ENCODE results near the gene ZNF184. TPM values are rescaled to one million over a fixed set of nuclear protein-coding genes. Genes with fewer than 3 reads are reported as not detected.

The ZNF184 gene
- polyA plus RNA-seq, 6 donors from 2014 or later: 2.8 to 12.3 (median 11.2) TPM

DNA sequence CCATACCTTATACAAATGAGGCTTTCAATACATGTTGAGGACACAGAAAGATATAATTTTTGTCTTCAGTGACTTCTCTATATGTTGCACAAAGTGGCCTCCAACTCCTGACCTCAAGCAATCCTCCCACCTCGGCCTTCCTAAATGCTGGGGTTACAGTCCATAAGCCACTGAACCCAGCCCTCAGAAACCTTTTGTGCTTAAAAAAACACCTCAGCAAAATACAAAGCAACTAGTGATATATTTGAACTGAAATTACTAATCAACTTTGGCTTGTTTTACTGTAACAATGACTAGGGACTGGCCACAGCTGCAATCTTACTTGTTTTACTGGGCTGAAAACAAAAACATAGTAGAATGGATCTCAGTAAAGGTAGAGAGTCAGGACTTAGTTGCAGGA is 3.2 kb upstream of the ZNF184 start:
- DNase-seq (no peak), ATAC-seq (ENCODE audit: low read depth in 2 of 2) (no peak)
- H3K4me3 Mint-ChIP-seq: peak overlapping the region in 1 of 8 donors; percentile 48
- peaks cover 16 to 26% (median 18%) of the 10 kb centered on the region in 3 donors for H3K4me1 Mint-ChIP-seq
- H3K27me3 Mint-ChIP-seq: no peaks in the 10 kb centered on the region
- H3K27ac Mint-ChIP-seq: no peak overlapping the region
- H3K36me3 Mint-ChIP-seq: peaks cover 0 to 5% of the 10 kb centered on the region in 2 donors
- no peaks in the 10 kb centered on the region for H3K9me3 Mint-ChIP-seq

DNA sequence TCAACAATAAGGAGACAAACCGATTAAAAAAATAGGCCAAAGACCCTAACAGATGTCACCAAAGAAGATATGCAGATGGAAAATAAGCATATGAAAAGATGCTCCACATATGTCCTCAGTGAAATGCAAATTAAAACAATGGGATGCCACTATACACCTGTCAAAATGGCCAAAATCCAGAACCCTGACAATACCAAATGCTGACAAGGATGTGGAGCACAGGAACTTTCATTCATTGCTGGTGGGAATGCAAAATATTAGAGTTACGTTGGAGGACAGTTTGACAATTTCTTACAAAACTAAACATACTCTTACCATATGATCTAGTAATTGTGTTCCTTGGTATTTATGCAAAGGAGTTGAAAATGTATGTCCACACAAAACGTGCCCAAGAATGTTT is 1.8 kb upstream of the ZNF184 start:
- Mint-ChIP-seq H3K27me3 (no peaks in the 10 kb centered on the region), H3K4me1 (peaks cover 17 to 32% (median 27%) of the 10 kb centered on the region in 3 donors), H3K4me3 (peak overlapping the region in 5 of 8 donors; percentile 13 to 99 (median 54)), H3K36me3 (peaks cover 7 to 11% of the 10 kb centered on the region in 2 donors), H3K27ac (peak overlapping the region in 1 of 6 donors; percentile 73), H3K9me3 (no peaks in the 10 kb centered on the region)
- ATAC-seq (ENCODE audit: low read depth in 2 of 2) (no peak), DNase-seq (no peak)

DNA sequence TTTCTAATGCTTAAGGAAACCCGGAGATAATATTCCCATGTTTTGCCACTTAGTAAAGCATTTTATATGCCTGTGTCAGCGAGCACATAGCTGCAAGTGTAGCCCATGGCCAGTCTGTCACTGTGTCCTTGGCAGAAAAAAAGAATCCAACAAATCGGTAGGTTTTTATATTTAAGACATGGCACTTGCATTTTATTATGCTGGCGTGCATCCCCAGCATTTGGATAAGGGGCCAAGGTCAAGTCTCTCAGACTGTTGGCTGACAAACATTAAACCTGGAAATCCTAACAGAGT is 1.2 kb upstream of the ZNF184 start:
- DNase-seq (no peak), ATAC-seq (ENCODE audit: low read depth in 2 of 2) (no peak)
- peaks cover 20 to 36% (median 32%) of the 10 kb centered on the region in 3 donors for H3K4me1 Mint-ChIP-seq
- H3K27ac Mint-ChIP-seq: peak overlapping the region in 1 of 6 donors; percentile 49
- peak overlapping the region; percentile 37 to 99 (median 98) for H3K4me3 Mint-ChIP-seq
- peaks cover 11 to 13% of the 10 kb centered on the region in 2 donors for H3K36me3 Mint-ChIP-seq
- no peaks in the 10 kb centered on the region for H3K27me3 Mint-ChIP-seq
- H3K9me3 Mint-ChIP-seq: no peaks in the 10 kb centered on the region

DNA sequence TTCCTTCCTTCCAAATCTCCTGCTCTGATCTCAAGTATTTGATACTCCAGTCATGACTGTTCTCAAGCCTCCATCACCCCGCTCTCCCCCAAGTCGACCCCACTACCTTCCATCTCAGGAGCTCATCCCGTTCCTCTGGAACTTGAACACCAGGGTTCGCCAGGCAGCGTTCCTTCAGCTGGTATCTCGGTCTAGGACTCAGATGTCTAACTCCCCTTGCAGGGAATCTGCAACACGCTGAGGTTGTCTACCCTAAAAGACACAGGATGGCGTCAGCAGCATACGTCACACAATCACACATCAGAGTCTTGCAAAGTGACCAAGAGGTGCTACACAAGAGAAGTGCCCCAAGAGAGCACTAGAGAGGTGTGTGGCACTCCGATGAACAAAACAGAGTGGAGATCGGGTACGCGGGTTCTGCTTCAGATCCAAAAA is 706 bp downstream of the ZNF184 start:
- peaks cover 20 to 47% (median 38%) of the 10 kb centered on the region in 3 donors for H3K4me1 Mint-ChIP-seq
- peaks cover 13 to 14% of the 10 kb centered on the region in 2 donors for H3K36me3 Mint-ChIP-seq
- DNase-seq (no peak), ATAC-seq (ENCODE audit: low read depth in 2 of 2) (peak; percentile 53 to 59)
- peak overlapping the region; percentile 98 to 100 (median 100) for H3K27ac Mint-ChIP-seq
- peak overlapping the region; percentile 95 to 99 (median 98) for H3K4me3 Mint-ChIP-seq
- no peaks in the 10 kb centered on the region for H3K27me3 Mint-ChIP-seq
- no peaks in the 10 kb centered on the region for H3K9me3 Mint-ChIP-seq

DNA sequence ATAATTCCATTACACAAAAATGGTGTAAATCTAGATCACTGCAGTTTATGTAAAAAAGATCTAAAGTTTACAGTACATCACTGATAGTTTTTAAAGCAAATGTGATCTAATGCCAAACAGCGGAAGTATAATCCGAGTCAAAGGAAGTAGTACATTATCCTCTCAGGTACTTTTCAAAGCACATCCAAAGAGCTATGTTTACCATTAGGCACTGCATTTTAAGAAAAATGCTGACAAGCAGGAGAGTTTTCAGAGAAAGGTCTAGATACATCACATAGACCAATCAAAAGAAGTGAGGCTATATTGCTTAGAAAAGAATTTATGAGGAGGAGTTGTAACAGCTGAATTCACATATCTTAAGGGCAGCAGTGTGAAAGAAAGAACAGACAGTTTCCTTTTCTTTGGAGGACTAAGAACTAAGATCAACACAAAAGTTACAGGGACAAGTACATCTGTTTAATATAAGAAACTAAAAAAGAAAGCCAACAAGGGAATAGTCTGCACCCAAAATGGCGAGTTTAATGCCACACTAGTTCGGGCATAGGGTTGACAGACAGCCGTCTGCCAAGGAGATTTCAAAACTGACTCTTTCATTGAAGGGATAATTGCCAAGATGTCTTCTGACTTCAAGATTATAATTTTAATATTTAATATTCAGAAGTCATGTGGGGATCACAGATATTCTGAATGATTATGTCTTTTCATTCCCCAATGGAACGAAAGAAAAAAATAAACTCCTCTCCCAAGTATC is 1.4 kb downstream of the ZNF184 start:
- peaks cover 19 to 20% of the 10 kb centered on the region in 2 donors for H3K36me3 Mint-ChIP-seq
- no peak for ATAC-seq (ENCODE audit: low read depth in 2 of 2)
- H3K4me1 Mint-ChIP-seq: peaks cover 25 to 51% (median 38%) of the 10 kb centered on the region in 3 donors
- DNase-seq: no peak
- no peaks in the 10 kb centered on the region for H3K27me3 Mint-ChIP-seq
- peak overlapping the region; percentile 95 to 99 (median 98) for H3K4me3 Mint-ChIP-seq
- H3K9me3 Mint-ChIP-seq: no peaks in the 10 kb centered on the region
- H3K27ac Mint-ChIP-seq: peak overlapping the region; percentile 8 to 100 (median 90)

DNA sequence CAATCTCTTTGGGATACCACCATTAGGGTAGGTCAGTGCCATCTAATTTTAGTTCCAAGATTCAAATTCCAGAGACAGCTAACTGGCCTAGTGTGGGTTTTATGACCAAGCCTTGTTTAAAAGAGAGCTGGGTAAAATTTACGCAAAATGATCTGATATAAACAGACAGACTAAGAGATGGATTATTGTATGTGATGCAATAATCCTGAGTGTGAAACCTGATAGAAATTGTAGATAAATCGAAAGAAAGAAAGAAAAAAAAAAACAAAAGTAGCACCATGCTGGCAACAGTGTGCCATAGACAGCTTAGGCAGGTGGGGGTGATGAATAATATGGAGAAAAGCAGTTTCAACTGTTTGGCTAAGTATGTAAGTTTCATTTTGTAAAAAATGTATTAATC is 2.9 kb downstream of the ZNF184 start:
- H3K9me3 Mint-ChIP-seq: no peaks in the 10 kb centered on the region
- H3K36me3 Mint-ChIP-seq: peaks cover 20 to 26% of the 10 kb centered on the region in 2 donors
- H3K27ac Mint-ChIP-seq: peak overlapping the region in 3 of 6 donors; percentile 11 to 73 (median 51)
- H3K4me3 Mint-ChIP-seq: peak overlapping the region in 2 of 8 donors; percentile 9 to 97
- H3K27me3 Mint-ChIP-seq: no peaks in the 10 kb centered on the region
- DNase-seq (no peak), ATAC-seq (ENCODE audit: low read depth in 2 of 2) (no peak)
- peaks cover 25 to 51% (median 44%) of the 10 kb centered on the region in 3 donors for H3K4me1 Mint-ChIP-seq

DNA sequence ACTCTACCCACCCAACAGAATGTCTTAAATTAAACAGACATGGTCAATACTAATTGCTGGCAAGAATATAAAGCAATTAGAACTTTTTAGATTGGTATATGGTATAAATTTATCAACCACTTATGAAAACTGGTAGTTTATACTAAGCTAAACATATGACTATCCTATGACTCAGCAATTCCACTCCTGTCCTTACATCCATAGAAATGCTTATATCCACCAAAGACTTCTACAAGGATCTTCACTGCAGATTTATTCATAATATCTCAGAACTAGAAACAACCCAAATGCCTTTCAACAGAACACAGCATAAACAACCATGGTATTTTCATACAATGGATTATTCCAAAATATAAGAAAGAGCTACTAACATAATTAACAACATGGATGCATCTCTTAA is 4.6 kb downstream of the ZNF184 start:
- H3K36me3 Mint-ChIP-seq: peaks cover 29 to 38% of the 10 kb centered on the region in 2 donors
- no peak for ATAC-seq (ENCODE audit: low read depth in 2 of 2)
- H3K27ac Mint-ChIP-seq: no peak overlapping the region
- no peaks in the 10 kb centered on the region for H3K27me3 Mint-ChIP-seq
- DNase-seq: no peak
- H3K4me3 Mint-ChIP-seq: no peak overlapping the region
- H3K9me3 Mint-ChIP-seq: peaks cover 0 to 4% (median 0%) of the 10 kb centered on the region in 7 donors
- H3K4me1 Mint-ChIP-seq: peaks cover 29 to 52% (median 43%) of the 10 kb centered on the region in 3 donors

DNA sequence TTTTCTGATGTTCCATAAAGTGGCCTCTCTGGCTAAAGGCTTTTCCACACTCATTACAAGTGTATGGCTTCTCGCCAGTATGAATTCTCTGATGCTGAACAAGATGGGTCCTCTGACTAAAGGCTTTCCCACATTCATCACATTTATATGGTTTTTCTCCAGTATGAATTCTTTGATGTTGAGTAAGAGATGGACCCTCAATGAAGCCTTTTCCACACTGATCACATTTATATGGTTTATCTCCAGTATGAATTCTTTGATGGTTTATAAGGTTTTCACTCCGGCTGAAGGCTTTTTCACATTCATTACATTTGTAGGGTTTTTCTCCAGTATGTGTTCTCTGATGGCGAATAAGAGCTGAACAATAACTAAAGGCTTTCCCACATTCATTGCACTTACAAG is 20.4 kb downstream of the ZNF184 start:
- Mint-ChIP-seq H3K4me1 (no peaks in the 10 kb centered on the region), H3K9me3 (peaks cover 29 to 96% (median 90%) of the 10 kb centered on the region in 7 donors), H3K27ac (no peak overlapping the region), H3K4me3 (no peak overlapping the region), H3K27me3 (no peaks in the 10 kb centered on the region), H3K36me3 (peaks cover 71 to 87% of the 10 kb centered on the region in 2 donors)
- DNase-seq (no peak), ATAC-seq (ENCODE audit: low read depth in 2 of 2) (no peak)

DNA sequence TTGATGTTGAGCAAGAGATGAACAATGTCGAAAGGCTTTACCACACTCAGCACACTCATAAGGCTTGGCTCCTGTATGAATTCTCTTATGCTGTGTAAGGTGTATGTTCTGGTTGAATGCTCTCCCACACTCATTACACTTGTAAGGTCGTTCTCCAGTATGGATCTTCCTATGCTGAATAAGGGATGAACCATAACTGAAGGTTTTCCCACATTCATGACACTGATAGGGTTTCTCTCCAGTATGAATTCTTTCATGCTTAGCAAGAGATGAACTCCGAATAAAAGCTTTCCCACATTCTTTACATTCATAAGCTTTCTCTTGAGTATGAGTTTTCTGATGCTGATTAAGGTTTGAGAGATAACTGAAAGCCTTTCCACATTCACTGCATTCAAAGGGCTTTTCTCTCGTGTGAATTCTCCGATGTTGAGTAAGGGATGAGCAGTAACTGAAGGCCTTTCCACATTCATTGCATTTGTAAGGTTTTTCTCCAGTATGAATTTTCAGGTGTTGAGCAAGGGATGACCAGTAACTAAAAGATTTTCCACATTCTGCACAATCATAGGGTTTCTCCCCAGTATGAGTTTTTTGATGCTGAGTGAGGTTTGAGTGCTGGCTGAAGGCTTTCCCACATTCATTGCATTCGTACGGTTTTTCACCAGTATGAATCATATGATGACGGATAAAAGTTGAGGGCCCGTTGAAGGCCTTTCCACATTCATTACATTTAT is 21.1 kb downstream of the ZNF184 start:
- H3K36me3 Mint-ChIP-seq: peaks cover 64 to 80% of the 10 kb centered on the region in 2 donors
- no peak overlapping the region for H3K27ac Mint-ChIP-seq
- H3K9me3 Mint-ChIP-seq: peaks cover 25 to 95% (median 88%) of the 10 kb centered on the region in 7 donors
- H3K4me1 Mint-ChIP-seq: no peaks in the 10 kb centered on the region
- no peak for DNase-seq
- H3K27me3 Mint-ChIP-seq: no peaks in the 10 kb centered on the region
- no peak overlapping the region for H3K4me3 Mint-ChIP-seq
- ATAC-seq (ENCODE audit: low read depth in 2 of 2): no peak

DNA sequence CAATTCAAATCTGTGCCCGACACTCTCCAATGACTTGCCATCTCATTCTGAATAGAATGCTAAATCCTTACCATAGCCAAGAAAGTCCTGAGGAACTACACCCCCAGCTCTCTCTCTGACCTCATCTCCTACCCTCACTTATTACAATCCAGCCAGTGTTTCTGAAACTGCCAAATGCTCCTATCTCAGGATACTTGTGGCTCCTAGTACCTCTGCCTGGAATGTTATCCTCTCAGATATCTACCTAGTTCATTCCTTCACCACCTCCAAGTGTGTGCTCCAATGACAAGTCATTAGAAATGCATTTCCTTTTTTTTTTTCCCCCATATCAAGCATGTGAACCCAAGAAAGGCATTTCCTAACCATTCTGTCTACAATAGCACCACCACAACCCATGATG is 24.4 kb downstream of the ZNF184 start:
- Mint-ChIP-seq H3K36me3 (peaks cover 40 to 56% of the 10 kb centered on the region in 2 donors), H3K4me3 (no peak overlapping the region), H3K9me3 (peaks cover 15 to 69% (median 54%) of the 10 kb centered on the region in 7 donors), H3K4me1 (no peaks in the 10 kb centered on the region), H3K27ac (no peak overlapping the region), H3K27me3 (no peaks in the 10 kb centered on the region)
- DNase-seq (no peak), ATAC-seq (ENCODE audit: low read depth in 2 of 2) (no peak)

DNA sequence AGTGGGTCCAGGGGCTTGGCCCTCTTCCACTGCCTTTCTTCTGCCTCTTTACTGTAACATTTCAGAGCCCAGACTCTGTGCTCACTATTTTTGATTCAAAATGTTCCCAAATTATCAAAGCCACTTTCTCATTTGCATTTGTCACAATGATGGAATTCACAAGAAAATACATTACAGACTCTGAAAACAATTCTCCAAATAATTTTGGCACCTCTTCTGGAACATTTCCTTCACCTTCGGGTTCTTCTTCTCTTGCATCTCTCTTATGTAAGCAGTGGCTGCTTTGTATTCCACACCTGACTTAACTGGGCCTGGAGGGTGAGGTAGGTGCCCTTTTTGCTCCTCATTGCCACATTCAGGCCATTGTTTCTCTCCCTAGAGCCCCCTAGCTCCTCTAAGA is 30.0 kb downstream of the ZNF184 start:
- Mint-ChIP-seq H3K4me3 (no peak overlapping the region), H3K27ac (no peak overlapping the region), H3K27me3 (peaks cover 0 to under 1% (median 0%) of the 10 kb centered on the region in 3 donors), H3K4me1 (no peaks in the 10 kb centered on the region), H3K9me3 (peaks cover 8 to 31% (median 16%) of the 10 kb centered on the region in 7 donors), H3K36me3 (peaks cover 10 to 23% of the 10 kb centered on the region in 2 donors)
- no peak for DNase-seq
- ATAC-seq (ENCODE audit: low read depth in 2 of 2): no peak

DNA sequence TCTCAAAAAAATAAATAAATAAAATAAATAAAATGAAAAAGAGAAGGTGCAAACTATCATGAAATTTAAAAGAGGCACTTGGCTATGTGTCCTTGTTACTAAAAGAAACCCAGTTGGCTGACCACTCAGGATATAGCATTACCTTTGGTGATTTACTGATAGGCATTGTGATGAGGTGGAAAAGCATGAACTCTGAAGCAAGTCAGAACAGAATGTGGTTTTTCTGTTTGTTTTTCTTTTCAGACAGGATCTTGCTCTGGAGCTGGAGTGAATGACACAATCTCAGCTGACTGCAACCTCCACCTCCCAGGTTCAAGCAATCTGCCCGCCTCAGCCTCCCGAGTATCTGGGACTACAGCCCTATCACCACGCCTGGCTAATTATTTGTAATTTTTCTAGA is 31.9 kb downstream of the ZNF184 start:
- H3K9me3 Mint-ChIP-seq: peaks cover 7 to 24% (median 10%) of the 10 kb centered on the region in 7 donors
- no peak overlapping the region for H3K27ac Mint-ChIP-seq
- ATAC-seq (ENCODE audit: low read depth in 2 of 2): no peak
- no peak for DNase-seq
- H3K4me1 Mint-ChIP-seq: no peaks in the 10 kb centered on the region
- H3K4me3 Mint-ChIP-seq: no peak overlapping the region
- peaks cover 9 to 21% of the 10 kb centered on the region in 2 donors for H3K36me3 Mint-ChIP-seq
- peaks cover 0 to 12% (median under 1%) of the 10 kb centered on the region in 3 donors for H3K27me3 Mint-ChIP-seq

DNA sequence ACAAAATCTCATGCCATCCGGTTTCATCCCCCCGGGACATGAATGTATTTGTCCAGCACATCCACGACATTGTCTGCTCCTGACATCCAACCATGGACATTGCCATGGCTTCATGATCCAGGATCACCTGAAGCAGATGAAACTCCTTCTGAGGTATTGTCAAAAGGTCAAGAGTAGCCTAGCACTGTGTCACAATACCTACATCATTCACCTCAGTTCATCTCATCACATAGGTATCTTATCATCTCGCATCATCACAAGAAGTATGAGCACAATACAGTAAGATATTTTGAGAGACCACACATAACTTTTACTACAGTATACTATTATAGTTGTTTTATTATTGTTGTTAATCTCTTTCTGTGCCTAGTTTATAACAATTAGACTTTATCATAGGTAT is 33.5 kb downstream of the ZNF184 start:
- peaks cover 0 to 21% (median 6%) of the 10 kb centered on the region in 3 donors for H3K27me3 Mint-ChIP-seq
- no peak for ATAC-seq (ENCODE audit: low read depth in 2 of 2)
- peaks cover 7 to 31% (median 17%) of the 10 kb centered on the region in 7 donors for H3K9me3 Mint-ChIP-seq

More for the DNA sequence above, 33.5 kb downstream of the ZNF184 start:
- Mint-ChIP-seq H3K4me3 (no peak overlapping the region), H3K4me1 (no peaks in the 10 kb centered on the region), H3K27ac (no peak overlapping the region), H3K36me3 (peaks cover 7 to 19% of the 10 kb centered on the region in 2 donors)
- no peak for DNase-seq
